Natural killer cell (primary cell): ENCODE results near the gene SMC4. TPM values are rescaled to one million over a fixed set of nuclear protein-coding genes. Genes with fewer than 3 reads are reported as not detected.

Experiments
- ATAC-seq, 3 donors: fragments of 150-1000 bp in 2 of 3; fragments of 200-7000 bp in 1 of 3; cut with Tn5 transposase; 1 replicate in 1 of 3; 2 replicates in 2 of 3; pipeline ENCODE4 v1.10.0; 2021; ENCODE audit warnings: mild to moderate bottlenecking in 2 of 3, moderate library complexity in 2 of 3
- DNase-seq, 2 donors: peaks; one replicate each; pipeline versions ENCODE4 v3.0.0 to v3.0.0-alpha.2; 2013 to 2021; ENCODE audit warnings: mixed read lengths in 1 of 2
- H3K27ac ChIP-seq: one replicate; pipeline ENCODE4 v1.5.1; 2013; ENCODE audit warnings: mild to moderate bottlenecking, low read length
- H3K27me3 ChIP-seq: one replicate; pipeline ENCODE4 v1.6.1; 2013; ENCODE audit warnings: low read length; ENCODE audit not compliant: control insufficient read depth, insufficient read depth
- H3K36me3 ChIP-seq: one replicate; pipeline ENCODE4 v1.6.1; 2013; ENCODE audit warnings: low read length; ENCODE audit not compliant: control insufficient read depth, insufficient read depth
- H3K4me1 ChIP-seq: one replicate; pipeline ENCODE4 v1.6.1; 2013; ENCODE audit warnings: low read length; ENCODE audit not compliant: control insufficient read depth, insufficient read depth
- H3K4me3 ChIP-seq: one replicate; pipeline ENCODE4 v1.5.1; 2013; ENCODE audit warnings: low read length
- H3K9me3 ChIP-seq: one replicate; pipeline ENCODE4 v1.6.1; 2013; ENCODE audit warnings: low read length; ENCODE audit not compliant: control insufficient read depth, insufficient read depth
- H3K27ac Mint-ChIP-seq, 2 donors: one replicate each; pipeline ENCODE4 v1.8.0; 2022; ENCODE audit warnings: mild to moderate bottlenecking in 2 of 2, mixed read lengths in 2 of 2, moderate library complexity in 1 of 2
- H3K27me3 Mint-ChIP-seq, 2 donors: one replicate each; pipeline ENCODE4 v1.8.0; 2022; ENCODE audit warnings: low read depth in 2 of 2, mixed read lengths in 2 of 2
- H3K36me3 Mint-ChIP-seq: one replicate; pipeline ENCODE4 v1.8.0; 2022; ENCODE audit warnings: mixed read lengths
- H3K4me1 Mint-ChIP-seq, 2 donors: one replicate each; pipeline ENCODE4 v1.8.0; 2022; ENCODE audit warnings: mixed read lengths in 2 of 2
- H3K4me3 Mint-ChIP-seq: one replicate; pipeline ENCODE4 v1.8.0; 2022; ENCODE audit warnings: mild to moderate bottlenecking, moderate library complexity, mixed read lengths
- H3K9me3 Mint-ChIP-seq, 2 donors: one replicate each; pipeline ENCODE4 v1.8.0; 2022; ENCODE audit warnings: mixed read lengths in 2 of 2
- WGBS: methylation state at CpG from one replicate; pipeline ENCODE4 v1.1.7; 2013; ENCODE audit warnings: missing lambda C conversion rate; ENCODE audit not compliant: insufficient coverage; 5-methylcytosine and 5-hydroxymethylcytosine counted together
- intact Hi-C: fragments of 100-400 bp; cut with micrococcal nuclease; formaldehyde crosslinking; loops from one replicate; pipeline ENCODE4 v1.14.2; 2022
- total RNA-seq, 4 donors: library from RNA; stranded (reverse); fragments of 120-200 nt in 1 of 4; gene quantifications; one replicate each; pipeline versions ENCODE4 v1.2.3 to v1.2.4, GENCODE V29; 2013 to 2022
- TF ChIP-seq, protein P1 (sequence below): fragments of 200-600 bp; IDR thresholded peaks from one replicate; pipeline ENCODE4 v1.8.0; 2022; ENCODE audit warnings: antibody characterized with exemption

The SMC4 gene
- total RNA-seq, 3 donors from 2014 or later (not counting 1 experiment from before 2014, with no cell fraction given): 83.4 to 99.3 (median 92.0) TPM

DNA sequence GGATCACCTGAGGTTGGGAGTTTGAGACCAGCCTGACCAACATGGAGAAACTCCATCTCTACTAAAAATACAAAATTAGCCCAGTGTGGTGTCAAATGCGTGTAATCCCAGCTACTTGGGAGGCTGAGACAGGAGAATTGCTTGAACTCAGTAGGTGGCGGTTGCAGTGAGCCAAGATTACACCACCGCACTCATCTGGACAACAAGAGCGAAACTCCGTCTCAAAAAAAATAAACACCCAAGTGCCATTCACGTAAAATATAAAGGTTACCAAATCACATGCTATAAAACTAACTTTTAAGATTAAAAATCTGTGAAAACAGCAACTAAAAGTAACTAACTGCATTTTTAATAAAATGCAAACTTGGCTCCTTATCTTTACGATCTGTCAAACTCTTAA is 41.2 kb downstream of the SMC4 start:
- no peak overlapping the region for H3K4me3 Mint-ChIP-seq
- no peaks in the 10 kb centered on the region for H3K4me1 ChIP-seq
- H3K4me3 ChIP-seq: no peak overlapping the region
- H3K27ac Mint-ChIP-seq: no peak overlapping the region
- no peaks in the 10 kb centered on the region for H3K27me3 Mint-ChIP-seq
- no peaks in the 10 kb centered on the region for H3K27me3 ChIP-seq
- H3K9me3 Mint-ChIP-seq: no peaks in the 10 kb centered on the region
- H3K27ac ChIP-seq: no peak overlapping the region
- DNase-seq (no peak), ATAC-seq (no peak)
- peaks cover 16% of the 10 kb centered on the region for H3K36me3 ChIP-seq
- WGBS: 95% methylated on average over 7 of the region's 7 CpGs
- peaks cover 7% of the 10 kb centered on the region for H3K36me3 Mint-ChIP-seq
- intact Hi-C loops: no loop called here
- no peaks in the 10 kb centered on the region for H3K9me3 ChIP-seq
- H3K4me1 Mint-ChIP-seq: peaks cover 18 to 32% of the 10 kb centered on the region in 2 donors
- TF ChIP-seq, protein P1, sequence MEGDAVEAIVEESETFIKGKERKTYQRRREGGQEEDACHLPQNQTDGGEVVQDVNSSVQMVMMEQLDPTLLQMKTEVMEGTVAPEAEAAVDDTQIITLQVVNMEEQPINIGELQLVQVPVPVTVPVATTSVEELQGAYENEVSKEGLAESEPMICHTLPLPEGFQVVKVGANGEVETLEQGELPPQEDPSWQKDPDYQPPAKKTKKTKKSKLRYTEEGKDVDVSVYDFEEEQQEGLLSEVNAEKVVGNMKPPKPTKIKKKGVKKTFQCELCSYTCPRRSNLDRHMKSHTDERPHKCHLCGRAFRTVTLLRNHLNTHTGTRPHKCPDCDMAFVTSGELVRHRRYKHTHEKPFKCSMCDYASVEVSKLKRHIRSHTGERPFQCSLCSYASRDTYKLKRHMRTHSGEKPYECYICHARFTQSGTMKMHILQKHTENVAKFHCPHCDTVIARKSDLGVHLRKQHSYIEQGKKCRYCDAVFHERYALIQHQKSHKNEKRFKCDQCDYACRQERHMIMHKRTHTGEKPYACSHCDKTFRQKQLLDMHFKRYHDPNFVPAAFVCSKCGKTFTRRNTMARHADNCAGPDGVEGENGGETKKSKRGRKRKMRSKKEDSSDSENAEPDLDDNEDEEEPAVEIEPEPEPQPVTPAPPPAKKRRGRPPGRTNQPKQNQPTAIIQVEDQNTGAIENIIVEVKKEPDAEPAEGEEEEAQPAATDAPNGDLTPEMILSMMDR: no peak

DNA sequence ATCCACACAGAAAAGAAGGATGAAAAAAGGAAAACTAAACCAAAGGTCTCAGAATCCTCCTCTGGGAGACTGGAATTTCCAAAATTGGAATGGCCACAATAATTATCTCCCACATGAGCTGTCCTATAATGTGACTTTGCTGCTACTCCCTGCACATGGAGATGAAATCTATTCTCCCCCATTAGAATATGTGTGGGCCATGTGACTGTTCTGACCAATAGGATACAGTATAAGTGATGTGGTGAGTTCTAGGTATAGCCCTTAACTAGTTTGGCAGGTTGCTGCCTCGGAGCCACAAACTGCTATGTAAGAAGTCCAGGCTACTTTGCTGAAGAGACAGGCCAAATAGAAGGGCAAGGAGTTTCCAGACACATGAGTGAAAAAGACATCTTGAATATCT is 45.0 kb downstream of the SMC4 start:
- Histone ChIP-seq H3K9me3 (no peaks in the 10 kb centered on the region), H3K4me1 (no peaks in the 10 kb centered on the region), H3K27me3 (no peaks in the 10 kb centered on the region), H3K27ac (no peak overlapping the region), H3K36me3 (no peaks in the 10 kb centered on the region), H3K4me3 (no peak overlapping the region)
- Mint-ChIP-seq H3K27me3 (no peaks in the 10 kb centered on the region), H3K9me3 (no peaks in the 10 kb centered on the region), H3K27ac (no peak overlapping the region), H3K4me1 (peaks cover 26 to 33% of the 10 kb centered on the region in 2 donors), H3K4me3 (no peak overlapping the region), H3K36me3 (no peaks in the 10 kb centered on the region)
- ATAC-seq (no peak), DNase-seq (no peak)
- intact Hi-C loops: no loop called here
- WGBS: 88% methylated on average over 1 of the region's 1 CpG
- TF ChIP-seq, protein P1: no peak

DNA sequence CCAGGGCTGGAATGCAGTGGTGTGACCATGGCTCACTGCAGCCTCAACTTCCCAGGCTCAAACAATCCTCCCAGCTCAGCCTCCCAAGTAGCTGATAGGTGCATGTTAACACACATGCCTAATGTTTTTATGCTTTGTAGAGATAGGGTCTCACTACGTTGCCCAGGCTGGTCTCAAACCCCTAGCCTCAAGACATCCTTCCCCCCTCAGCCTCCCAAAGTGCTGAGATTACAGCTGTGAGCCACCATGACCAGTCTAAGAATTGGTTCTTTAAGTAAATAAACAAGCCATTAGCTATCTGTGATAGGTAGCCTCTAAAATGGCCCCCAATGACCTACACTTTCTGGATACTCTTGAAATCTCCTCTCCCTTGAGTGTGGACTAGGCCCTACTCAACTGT is 46.4 kb downstream of the SMC4 start:
- H3K27ac ChIP-seq: no peak overlapping the region
- TF ChIP-seq, protein P1: no peak
- H3K36me3 Mint-ChIP-seq: no peaks in the 10 kb centered on the region
- peaks cover 7% of the 10 kb centered on the region for H3K9me3 ChIP-seq
- peaks cover 7% of the 10 kb centered on the region for H3K4me1 ChIP-seq
- no CpG with 5 or more reads among the region's 1 CpG for WGBS
- H3K27ac Mint-ChIP-seq: no peak overlapping the region
- intact Hi-C loops: no loop called here
- H3K4me3 Mint-ChIP-seq: no peak overlapping the region
- DNase-seq (no peak), ATAC-seq (no peak)
- H3K27me3 Mint-ChIP-seq: no peaks in the 10 kb centered on the region
- no peaks in the 10 kb centered on the region for H3K9me3 Mint-ChIP-seq
- H3K4me3 ChIP-seq: no peak overlapping the region
- H3K4me1 Mint-ChIP-seq: peaks cover 39 to 42% of the 10 kb centered on the region in 2 donors
- H3K36me3 ChIP-seq: no peaks in the 10 kb centered on the region
- H3K27me3 ChIP-seq: no peaks in the 10 kb centered on the region

DNA sequence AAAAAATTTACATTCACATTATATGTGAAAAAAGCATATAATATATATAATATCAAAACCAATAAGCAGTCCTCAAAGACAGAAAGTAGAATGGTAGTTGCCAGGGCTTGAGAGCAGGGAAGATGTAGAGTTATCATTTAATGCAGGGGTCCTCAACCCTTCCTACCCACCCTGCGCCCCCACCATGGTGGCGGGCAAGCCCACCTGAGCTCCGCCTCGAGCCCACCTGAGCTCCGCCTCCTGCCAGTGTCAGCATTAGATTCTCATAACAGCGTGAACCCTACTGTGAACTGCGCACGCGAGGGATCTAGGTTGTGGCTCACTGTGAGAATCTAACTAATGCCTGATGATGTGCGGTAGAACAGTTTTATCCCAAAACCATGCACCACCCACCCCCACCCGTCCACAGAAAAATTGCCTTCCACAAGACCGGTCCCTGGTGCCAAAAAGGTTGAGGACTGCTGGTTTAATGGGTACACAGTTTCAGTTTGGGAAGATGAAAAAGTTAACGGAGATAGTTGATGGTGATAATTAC is 47.1 kb downstream of the SMC4 start:
- DNase-seq: no peak
- ATAC-seq: no peak
- peaks cover 7% of the 10 kb centered on the region for H3K4me1 ChIP-seq
- H3K4me3 ChIP-seq: no peak overlapping the region
- H3K9me3 ChIP-seq: peaks cover 7% of the 10 kb centered on the region
- TF ChIP-seq, protein P1: no peak
- 99% methylated on average over 10 of the region's 13 CpGs for WGBS
- no peak overlapping the region for H3K27ac ChIP-seq
- no peak overlapping the region for H3K4me3 Mint-ChIP-seq
- H3K36me3 ChIP-seq: no peaks in the 10 kb centered on the region
- no peaks in the 10 kb centered on the region for H3K9me3 Mint-ChIP-seq
- no peaks in the 10 kb centered on the region for H3K27me3 ChIP-seq
- intact Hi-C loops: no loop called here
- no peaks in the 10 kb centered on the region for H3K36me3 Mint-ChIP-seq
- no peaks in the 10 kb centered on the region for H3K27me3 Mint-ChIP-seq
- peaks cover 39 to 42% of the 10 kb centered on the region in 2 donors for H3K4me1 Mint-ChIP-seq
- no peak overlapping the region for H3K27ac Mint-ChIP-seq
